Right lobe of liver (tissue), 6 donors: ENCODE measurements around the gene GDI1. TPM values are rescaled to one million over a fixed set of nuclear protein-coding genes. Genes with fewer than 3 reads are reported as not detected.
A peak's percentile ranks its signal among the peaks of the same experiment; 100 is the strongest.

Source experiments
- ATAC-seq, 4 donors: fragments of 200-7000 bp; cut with Tn5 transposase; one replicate each; pipeline ENCODE4 v1.9.1; 2020; ENCODE audit warnings: mild to moderate bottlenecking in 4 of 4, moderate library complexity in 4 of 4
- DNase-seq, 3 donors: peaks; one replicate each; pipeline ENCODE4 v3.0.0-alpha.2; 2020
- H3K27ac ChIP-seq, 3 donors: fragments of 200-600 bp; one replicate each; pipeline ENCODE4 v1.8.0; 2022
- H3K27me3 ChIP-seq, 2 donors: fragments of 200-600 bp; one replicate each; pipeline ENCODE4 v1.8.0; 2022
- H3K36me3 ChIP-seq, 4 donors: fragments of 200-600 bp; sonication (generic) in 1 of 4; one replicate each; pipeline versions ENCODE4 v1.5.1 to v1.8.0; 2017 to 2022; ENCODE audit warnings: control low read depth in 1 of 4
- H3K4me1 ChIP-seq, 4 donors: fragments of 200-600 bp; sonication (generic) in 1 of 4; one replicate each; pipeline versions ENCODE4 v1.5.1 to v1.8.0; 2017 to 2022; ENCODE audit warnings: control low read depth in 1 of 4
- H3K4me3 ChIP-seq, 3 donors: fragments of 200-600 bp; one replicate each; pipeline ENCODE4 v1.8.0; 2022
- H3K9me3 ChIP-seq, 4 donors: fragments of 200-600 bp; sonication (generic) in 1 of 4; one replicate each; pipeline versions ENCODE4 v1.5.1 to v1.8.0; 2017 to 2022; ENCODE audit warnings: control low read depth in 1 of 4
- POLR2A ChIP-seq: fragments of 450-650 bp; IDR thresholded peaks from one replicate; pipeline ENCODE4 v1.6.1; 2017; ENCODE audit warnings: antibody characterized with exemption, mild to moderate bottlenecking
- WGBS: methylation state at CpG from one replicate; pipeline ENCODE4 v1.1.6; 2018; ENCODE audit warnings: low coverage, low lambda C conversion rate; ENCODE audit not compliant: insufficient coverage; ENCODE audit errors: missing lambda C conversion rate; 5-methylcytosine and 5-hydroxymethylcytosine counted together
- intact Hi-C, 2 donors: fragments of 100-400 bp; cut with DNase I; formaldehyde crosslinking; loops; one replicate each; pipeline versions ENCODE4 v1.11.2 to v1.14.1; 2022
- total RNA-seq, 6 experiments: library from RNA; depleted of rRNA in 2 of 6; stranded (reverse); fragments of >200 nt in 2 of 6; fragmentation: NEBNext Ultra II Directional in 3 of 6; extraction: Animal tissue kit (Norgen Biotek cat#: 25700) in 3 of 6; gene quantifications; one replicate each; pipeline versions ENCODE4 v1.1.0 to v1.2.4, GENCODE V29; 2016 to 2023
- TF ChIP-seq, protein P1 (sequence below), 4 donors: fragments of 200-600 bp in 3 of 4; fragments of 450-650 bp in 1 of 4; IDR thresholded peaks; one replicate each; pipeline versions ENCODE4 v1.5.1 to v1.8.0; 2016 to 2022; ENCODE audit warnings: antibody characterized with exemption in 4 of 4, mild to moderate bottlenecking in 2 of 4
- donor health status: DM: no; HTN: yes; CAD: no.
- donor health status: DM: no; HTN: no; CAD: no.
- donor health status: DM: no; HTN: no; CAD: no.
- donor health status: DM: no; HTN: yes; CAD: no.
- donor health status: DM: no; HTN: yes; CAD: no.

GDI1 gene
- total RNA-seq, 6 experiments from 2014 or later: 26.8 to 37.7 (median 30.9) TPM

DNA sequence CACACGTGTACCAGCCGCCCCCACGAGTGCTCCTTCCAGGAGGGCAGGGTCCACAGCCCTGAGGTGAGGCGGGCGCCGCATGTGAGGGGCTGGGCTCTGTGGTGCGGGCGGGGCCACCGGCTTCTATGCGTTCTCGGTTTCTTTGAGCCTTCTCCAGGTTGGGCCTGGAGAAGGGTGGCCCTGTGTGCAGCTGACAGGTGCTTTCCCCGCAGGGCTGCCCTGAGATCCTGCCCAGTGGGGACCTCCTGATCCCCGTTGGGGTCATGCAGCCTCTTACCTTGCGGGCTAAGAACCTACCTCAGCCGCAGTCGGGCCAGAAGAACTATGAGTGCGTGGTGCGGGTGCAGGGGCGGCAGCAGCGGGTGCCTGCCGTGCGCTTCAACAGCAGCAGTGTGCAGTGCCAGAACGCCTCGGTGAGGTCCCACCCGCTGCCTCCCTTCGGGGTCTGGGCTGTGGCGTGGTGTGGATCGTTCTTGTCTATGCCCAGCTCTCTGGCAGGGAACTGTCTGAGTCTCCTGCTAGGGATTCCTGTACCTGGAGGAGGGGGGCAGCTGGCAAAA, 27.9 kb downstream of the GDI1 start:
- Histone ChIP-seq H3K4me3 (no peak overlapping the region), H3K36me3 (no peaks in the 10 kb centered on the region), H3K9me3 (no peaks in the 10 kb centered on the region), H3K27ac (no peak overlapping the region), H3K4me1 (no peaks in the 10 kb centered on the region), H3K27me3 (no peaks in the 10 kb centered on the region)
- DNase-seq (no peak), ATAC-seq (no peak)
- intact Hi-C loops: no loop called here
- WGBS: 90% methylated on average over 2 of the region's 28 CpGs
- TF ChIP-seq, protein P1, sequence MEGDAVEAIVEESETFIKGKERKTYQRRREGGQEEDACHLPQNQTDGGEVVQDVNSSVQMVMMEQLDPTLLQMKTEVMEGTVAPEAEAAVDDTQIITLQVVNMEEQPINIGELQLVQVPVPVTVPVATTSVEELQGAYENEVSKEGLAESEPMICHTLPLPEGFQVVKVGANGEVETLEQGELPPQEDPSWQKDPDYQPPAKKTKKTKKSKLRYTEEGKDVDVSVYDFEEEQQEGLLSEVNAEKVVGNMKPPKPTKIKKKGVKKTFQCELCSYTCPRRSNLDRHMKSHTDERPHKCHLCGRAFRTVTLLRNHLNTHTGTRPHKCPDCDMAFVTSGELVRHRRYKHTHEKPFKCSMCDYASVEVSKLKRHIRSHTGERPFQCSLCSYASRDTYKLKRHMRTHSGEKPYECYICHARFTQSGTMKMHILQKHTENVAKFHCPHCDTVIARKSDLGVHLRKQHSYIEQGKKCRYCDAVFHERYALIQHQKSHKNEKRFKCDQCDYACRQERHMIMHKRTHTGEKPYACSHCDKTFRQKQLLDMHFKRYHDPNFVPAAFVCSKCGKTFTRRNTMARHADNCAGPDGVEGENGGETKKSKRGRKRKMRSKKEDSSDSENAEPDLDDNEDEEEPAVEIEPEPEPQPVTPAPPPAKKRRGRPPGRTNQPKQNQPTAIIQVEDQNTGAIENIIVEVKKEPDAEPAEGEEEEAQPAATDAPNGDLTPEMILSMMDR (IDR thresholded peaks at IDR 0.05): no peak
- TF ChIP-seq POLR2A: no peak

DNA sequence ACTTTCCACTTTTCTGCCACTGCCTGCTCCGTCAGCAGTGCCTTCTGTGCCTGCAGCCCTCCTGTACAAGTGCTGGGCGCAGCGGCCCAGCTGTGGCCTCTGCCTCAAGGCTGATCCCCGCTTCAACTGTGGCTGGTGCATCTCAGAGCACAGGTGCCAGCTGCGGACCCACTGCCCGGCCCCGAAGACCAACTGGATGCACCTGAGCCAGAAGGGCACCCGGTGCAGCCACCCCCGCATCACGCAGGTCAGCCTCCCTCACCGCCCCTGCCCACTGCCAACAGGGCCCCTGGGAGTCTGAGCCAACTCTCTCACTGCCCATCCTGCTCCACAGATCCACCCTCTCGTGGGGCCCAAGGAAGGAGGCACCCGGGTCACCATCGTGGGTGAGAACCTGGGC, 28.6 kb downstream of the GDI1 start:
- intact Hi-C loops: no loop called here
- no peak for ATAC-seq
- H3K36me3 ChIP-seq: no peaks in the 10 kb centered on the region
- no peaks in the 10 kb centered on the region for H3K4me1 ChIP-seq
- H3K4me3 ChIP-seq: no peak overlapping the region
- no peak for DNase-seq
- WGBS: no CpG with 5 or more reads among the region's 14 CpGs
- no peak overlapping the region for H3K27ac ChIP-seq
- no peaks in the 10 kb centered on the region for H3K27me3 ChIP-seq
- H3K9me3 ChIP-seq: no peaks in the 10 kb centered on the region
- no peak for TF ChIP-seq POLR2A
- TF ChIP-seq, protein P1 (IDR thresholded peaks at IDR 0.05): no peak

DNA sequence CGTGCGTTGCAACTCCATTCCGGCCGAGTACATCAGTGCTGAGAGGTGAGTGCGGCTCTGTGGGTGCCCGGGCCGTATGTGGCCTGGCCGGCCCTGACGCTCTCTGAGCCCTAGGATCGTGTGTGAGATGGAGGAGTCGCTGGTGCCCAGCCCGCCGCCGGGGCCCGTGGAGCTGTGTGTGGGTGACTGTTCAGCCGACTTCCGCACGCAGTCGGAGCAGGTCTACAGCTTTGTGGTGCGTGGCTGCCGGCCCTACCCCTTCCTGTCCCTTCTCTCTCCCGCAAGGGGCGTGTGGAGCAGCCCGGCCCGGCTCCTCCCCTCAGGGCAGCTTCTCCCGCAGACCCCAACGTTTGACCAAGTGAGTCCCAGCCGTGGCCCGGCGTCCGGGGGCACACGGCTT, 29.1 kb downstream of the GDI1 start:
- WGBS: no CpG with 5 or more reads among the region's 32 CpGs
- H3K4me1 ChIP-seq: no peaks in the 10 kb centered on the region
- intact Hi-C loops: no loop called here
- H3K36me3 ChIP-seq: no peaks in the 10 kb centered on the region
- ATAC-seq: no peak
- H3K9me3 ChIP-seq: no peaks in the 10 kb centered on the region
- no peaks in the 10 kb centered on the region for H3K27me3 ChIP-seq
- H3K4me3 ChIP-seq: no peak overlapping the region
- TF ChIP-seq, protein P1 (IDR thresholded peaks at IDR 0.05): no peak
- TF ChIP-seq POLR2A: no peak
- no peak overlapping the region for H3K27ac ChIP-seq
- DNase-seq: no peak

DNA sequence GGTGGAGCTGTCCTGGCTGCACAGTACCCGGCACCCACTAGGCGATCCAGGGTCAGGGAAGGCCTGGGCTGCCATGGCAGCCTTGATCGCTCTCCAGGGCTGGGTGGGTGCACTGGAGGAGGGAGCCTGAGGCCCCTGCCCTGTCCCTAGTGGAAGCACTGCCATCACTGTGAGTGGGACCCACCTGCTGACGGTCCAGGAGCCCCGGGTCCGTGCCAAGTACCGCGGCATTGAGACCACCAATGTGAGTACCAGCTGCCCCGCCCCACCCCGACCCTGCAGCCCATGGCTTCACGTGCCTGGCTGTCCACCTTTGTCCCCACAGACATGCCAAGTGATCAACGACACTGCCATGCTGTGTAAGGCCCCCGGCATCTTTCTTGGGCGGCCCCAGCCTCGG, 30.0 kb downstream of the GDI1 start:
- ATAC-seq (no peak), DNase-seq (peak in 1 of 3 donors; percentile 12)
- Histone ChIP-seq H3K27me3 (no peaks in the 10 kb centered on the region), H3K27ac (no peak overlapping the region), H3K9me3 (no peaks in the 10 kb centered on the region), H3K4me3 (no peak overlapping the region), H3K36me3 (no peaks in the 10 kb centered on the region), H3K4me1 (no peaks in the 10 kb centered on the region)
- WGBS: no CpG with 5 or more reads among the region's 15 CpGs
- intact Hi-C loops: no loop called here
- TF ChIP-seq POLR2A: no peak
- TF ChIP-seq, protein P1 (IDR thresholded peaks at IDR 0.05): no peak

DNA sequence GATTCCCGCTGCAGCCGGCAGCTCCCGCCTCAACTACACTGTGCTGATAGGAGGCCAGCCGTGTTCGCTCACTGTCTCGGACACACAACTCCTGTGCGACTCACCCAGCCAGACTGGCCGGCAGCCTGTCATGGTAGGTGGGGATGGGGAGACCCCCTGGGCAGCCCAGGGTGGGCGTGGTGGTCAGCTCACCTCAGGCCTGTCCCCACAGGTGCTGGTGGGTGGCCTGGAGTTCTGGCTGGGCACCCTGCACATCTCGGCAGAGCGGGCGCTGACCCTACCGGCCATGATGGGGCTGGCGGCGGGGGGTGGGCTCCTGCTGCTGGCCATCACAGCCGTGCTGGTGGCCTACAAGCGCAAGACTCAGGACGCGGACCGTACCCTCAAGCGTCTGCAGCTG, 30.6 kb downstream of the GDI1 start:
- no peaks in the 10 kb centered on the region for H3K36me3 ChIP-seq
- intact Hi-C loops: no loop called here
- DNase-seq: peak in 1 of 3 donors; percentile 12

More for the DNA sequence above, 30.6 kb downstream of the GDI1 start:
- Histone ChIP-seq H3K9me3 (no peaks in the 10 kb centered on the region), H3K4me1 (no peaks in the 10 kb centered on the region), H3K27ac (no peak overlapping the region), H3K27me3 (no peaks in the 10 kb centered on the region), H3K4me3 (no peak overlapping the region)
- TF ChIP-seq, protein P1 (IDR thresholded peaks at IDR 0.05): no peak
- TF ChIP-seq POLR2A: no peak
- ATAC-seq: no peak
- 87% methylated on average over 3 of the region's 21 CpGs for WGBS
